Spleen (tissue), 11 donors: ENCODE data around the gene CACNA2D2. TPM values are rescaled to one million over a fixed set of nuclear protein-coding genes. Genes with fewer than 3 reads are reported as not detected.

Experiments used
- DNase-seq: peaks from one replicate; pipeline ENCODE4 v3.0.0-alpha.2; 2020
- H3K27ac ChIP-seq, 8 donors: fragments of 200-600 bp; sonication (generic) in 7 of 8; 1 replicate in 4 of 8; 2 replicates in 4 of 8; pipeline versions ENCODE4 v1.5.0 to v1.8.0; 2016 to 2021; ENCODE audit warnings: inconsistent platforms in 4 of 8, mild to moderate bottlenecking in 4 of 8, moderate library complexity in 1 of 8
- H3K27me3 ChIP-seq, 7 donors: fragments of 200-600 bp; sonication (generic) in 6 of 7; replicated peaks in 1 of 7; 1 replicate in 4 of 7; 2 replicates in 3 of 7; pipeline versions ENCODE4 v1.5.0 to v1.8.0; 2016 to 2021; ENCODE audit warnings: inconsistent platforms in 3 of 7, mild to moderate bottlenecking in 1 of 7
- H3K36me3 ChIP-seq, 6 donors: fragments of 200-600 bp; sonication (generic) in 5 of 6; 1 replicate in 4 of 6; 2 replicates in 2 of 6; pipeline versions ENCODE4 v1.5.0 to v1.8.0; 2016 to 2021; ENCODE audit warnings: inconsistent platforms in 2 of 6
- H3K4me1 ChIP-seq, 6 donors: fragments of 200-600 bp; sonication (generic) in 5 of 6; 1 replicate in 3 of 6; 2 replicates in 3 of 6; pipeline versions ENCODE4 v1.5.0 to v1.8.0; 2016 to 2021; ENCODE audit warnings: inconsistent platforms in 3 of 6
- H3K4me3 ChIP-seq, 8 donors: fragments of 200-600 bp; sonication (generic) in 7 of 8; 1 replicate in 4 of 8; 2 replicates in 4 of 8; pipeline versions ENCODE4 v1.5.0 to v1.8.0; 2016 to 2021; ENCODE audit warnings: inconsistent platforms in 4 of 8, mild to moderate bottlenecking in 4 of 8, moderate library complexity in 2 of 8
- H3K9me3 ChIP-seq, 8 donors: fragments of 200-600 bp; sonication (generic) in 7 of 8; 1 replicate in 4 of 8; 2 replicates in 4 of 8; pipeline versions ENCODE4 v1.5.0 to v1.8.0; 2016 to 2021; ENCODE audit warnings: inconsistent platforms in 4 of 8
- POLR2A ChIP-seq, 3 donors: fragments of 450-650 bp; IDR thresholded peaks; one replicate each; pipeline ENCODE4 v1.5.1; 2017; ENCODE audit warnings: antibody characterized with exemption in 3 of 3, mild to moderate bottlenecking in 1 of 3
- POLR2AphosphoS5 ChIP-seq, 3 donors: sonication (generic); formaldehyde crosslinking; IDR thresholded peaks; one replicate each; pipeline ENCODE4 v1.5.1; 2017; ENCODE audit warnings: antibody characterized with exemption in 3 of 3
- WGBS, 5 donors: extraction: QIAGEN DNeasy Blood & Tissue Kit in 3 of 5; methylation state at CpG; one replicate each; pipeline versions ENCODE4 v1.1.5 to v1.1.7; 2013 to 2018; 5-methylcytosine and 5-hydroxymethylcytosine counted together
- intact Hi-C: fragments of 100-400 bp; cut with DNase I; formaldehyde crosslinking; loops from one replicate; pipeline ENCODE4 v1.15.0; 2023; ENCODE audit warnings: low total_unique reads
- polyA plus RNA-seq, 3 donors: library from polyadenylated mRNA; stranded (reverse); fragments of 200-250 nt; gene quantifications; one replicate each; pipeline ENCODE4 v1.2.1, GENCODE V29; 2013
- total RNA-seq, 7 donors: library from RNA; depleted of rRNA in 3 of 7; stranded (reverse); fragments of >200 nt in 3 of 7; fragmentation: NEBNext Ultra II Directional in 4 of 7; extraction: Animal tissue kit (Norgen Biotek cat#: 25700) in 4 of 7; gene quantifications; one replicate each; pipeline versions ENCODE4 v1.1.0 to v1.2.1, GENCODE V29; 2016 to 2021
- TF ChIP-seq, protein P1 (sequence below), 11 experiments: fragments of 200-600 bp in 7 of 11; fragments of 450-650 bp in 4 of 11; sonication (generic) in 4 of 11; IDR thresholded peaks in 8 of 11; conservative IDR thresholded peaks in 3 of 11; 1 replicate in 7 of 11; 2 replicates in 4 of 11; pipeline versions ENCODE4 v1.4.0 to v1.8.0; 2016 to 2021; ENCODE audit warnings: antibody characterized with exemption in 11 of 11, inconsistent platforms in 4 of 11, mild to moderate bottlenecking in 1 of 11
- donor health status: healthy with polysubstance abuse.
- donor health status: DM: no; HTN: no; CAD: no; lungs with moderate emphysema.
- donor health status: DM: no; HTN: no; CAD: no.
- donor health status: Bipolar disorder and iron deficiency.
- donor health status: healthy.
- donor health status: DM: no; HTN: no; CAD: no.
- donor health status: DM: yes; HTN: yes; CAD: no.

The CACNA2D2 gene
- total and polyA plus RNA-seq, 10 donors: 0.24 to 3.2 (median 1.2) TPM

DNA sequence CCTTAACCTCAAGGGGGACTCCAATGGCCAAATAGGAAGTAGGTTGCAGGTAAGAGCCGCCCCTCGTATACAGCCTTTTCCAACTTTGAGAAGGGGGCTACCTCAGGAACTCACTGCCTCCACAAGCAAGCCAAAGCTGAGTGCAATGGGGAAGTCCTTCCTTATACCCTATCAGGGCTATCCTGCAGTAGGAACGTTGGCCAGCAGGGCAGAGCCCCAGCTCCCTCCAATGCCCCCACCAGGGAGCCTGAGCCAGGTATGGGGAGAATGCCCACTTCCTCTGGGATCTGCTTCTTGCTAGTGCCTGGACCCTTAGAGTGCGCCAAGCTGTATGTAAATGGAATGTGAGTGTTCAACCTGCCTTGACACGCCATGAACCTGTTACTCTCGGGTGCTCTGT, 16.3 kb downstream of the CACNA2D2 start:
- H3K27ac ChIP-seq: no peak overlapping the region
- no peaks in the 10 kb centered on the region for H3K27me3 ChIP-seq
- no peak for TF ChIP-seq POLR2A (IDR thresholded peaks at IDR 0.05)
- TF ChIP-seq, protein P1, sequence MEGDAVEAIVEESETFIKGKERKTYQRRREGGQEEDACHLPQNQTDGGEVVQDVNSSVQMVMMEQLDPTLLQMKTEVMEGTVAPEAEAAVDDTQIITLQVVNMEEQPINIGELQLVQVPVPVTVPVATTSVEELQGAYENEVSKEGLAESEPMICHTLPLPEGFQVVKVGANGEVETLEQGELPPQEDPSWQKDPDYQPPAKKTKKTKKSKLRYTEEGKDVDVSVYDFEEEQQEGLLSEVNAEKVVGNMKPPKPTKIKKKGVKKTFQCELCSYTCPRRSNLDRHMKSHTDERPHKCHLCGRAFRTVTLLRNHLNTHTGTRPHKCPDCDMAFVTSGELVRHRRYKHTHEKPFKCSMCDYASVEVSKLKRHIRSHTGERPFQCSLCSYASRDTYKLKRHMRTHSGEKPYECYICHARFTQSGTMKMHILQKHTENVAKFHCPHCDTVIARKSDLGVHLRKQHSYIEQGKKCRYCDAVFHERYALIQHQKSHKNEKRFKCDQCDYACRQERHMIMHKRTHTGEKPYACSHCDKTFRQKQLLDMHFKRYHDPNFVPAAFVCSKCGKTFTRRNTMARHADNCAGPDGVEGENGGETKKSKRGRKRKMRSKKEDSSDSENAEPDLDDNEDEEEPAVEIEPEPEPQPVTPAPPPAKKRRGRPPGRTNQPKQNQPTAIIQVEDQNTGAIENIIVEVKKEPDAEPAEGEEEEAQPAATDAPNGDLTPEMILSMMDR (IDR thresholded peaks at IDR 0.05 in 8 of 11, conservative IDR thresholded peaks at IDR 0.05 in 3 of 11): no peak
- TF ChIP-seq POLR2AphosphoS5 (IDR thresholded peaks at IDR 0.05): no peak
- no peak overlapping the region for H3K4me3 ChIP-seq
- H3K36me3 ChIP-seq: no peaks in the 10 kb centered on the region
- 57 to 89% (median 83%) methylated on average over 3 to 6 of the region's 6 CpGs for WGBS, 5 donors
- intact Hi-C loops: no loop called here
- no peak for DNase-seq
- no peaks in the 10 kb centered on the region for H3K4me1 ChIP-seq
- no peaks in the 10 kb centered on the region for H3K9me3 ChIP-seq

DNA sequence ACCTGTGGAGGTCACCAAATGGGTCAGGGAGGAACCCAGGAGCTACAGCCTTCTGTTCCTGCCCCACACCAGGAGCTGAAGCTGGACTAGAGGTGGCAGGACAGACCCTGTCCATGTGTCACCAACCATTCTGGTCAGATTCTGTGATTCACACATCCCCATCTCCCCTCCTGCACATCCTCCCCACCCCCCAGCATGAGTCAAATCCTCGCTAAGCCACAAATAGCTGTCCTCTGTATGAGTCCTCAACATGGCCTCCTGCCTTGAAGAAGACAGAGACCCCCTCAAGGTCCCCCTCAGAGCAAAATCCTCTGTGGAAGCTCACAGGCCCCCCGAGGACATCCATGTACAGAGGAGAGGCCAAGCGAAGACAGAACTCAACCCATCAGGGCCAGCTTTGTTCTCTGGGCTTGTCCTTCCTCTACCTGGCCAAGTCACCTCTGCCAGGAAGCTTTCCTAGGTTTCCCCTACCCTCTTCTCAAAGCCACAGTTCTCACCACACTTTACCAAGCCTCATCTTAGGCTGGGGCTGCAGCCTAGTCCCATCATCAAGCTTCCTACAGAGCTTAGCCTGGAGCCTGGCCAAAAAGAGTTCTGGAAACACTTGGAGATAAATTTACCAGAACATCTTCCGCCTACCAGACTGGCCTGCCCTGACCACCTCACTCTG, 17.1 kb downstream of the CACNA2D2 start:
- Histone ChIP-seq H3K27ac (no peak overlapping the region), H3K4me3 (no peak overlapping the region), H3K27me3 (no peaks in the 10 kb centered on the region), H3K9me3 (no peaks in the 10 kb centered on the region), H3K4me1 (peaks cover 0 to 4% (median under 1%) of the 10 kb centered on the region in 6 donors), H3K36me3 (no peaks in the 10 kb centered on the region)
- DNase-seq: no peak
- intact Hi-C loops: no loop called here
- TF ChIP-seq POLR2A (IDR thresholded peaks at IDR 0.05): no peak
- TF ChIP-seq, protein P1 (IDR thresholded peaks at IDR 0.05 in 8 of 11, conservative IDR thresholded peaks at IDR 0.05 in 3 of 11): no peak
- TF ChIP-seq POLR2AphosphoS5 (IDR thresholded peaks at IDR 0.05): no peak
- WGBS, 5 donors: 83 to 96% (median 90%) methylated on average over 4 of the region's 4 CpGs

DNA sequence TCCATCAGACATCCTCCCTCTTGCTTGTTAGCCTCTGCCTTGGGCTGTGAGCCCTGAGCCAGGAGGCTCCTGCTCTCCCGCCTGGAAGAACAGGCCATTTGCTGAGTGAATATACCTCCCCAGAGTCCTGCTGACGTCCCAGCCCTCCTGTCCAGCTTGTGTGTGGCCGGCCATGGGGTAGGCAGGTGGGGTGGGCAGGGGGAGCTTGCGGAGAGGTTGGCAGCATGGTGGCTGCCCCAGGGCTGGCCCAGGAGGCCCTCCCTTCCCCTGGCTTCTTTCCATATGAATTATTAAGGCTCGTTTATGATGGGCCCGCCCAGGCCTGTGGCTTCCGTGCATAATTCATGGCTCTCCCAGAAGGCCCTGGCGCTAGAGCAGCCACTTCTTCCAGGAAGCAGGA, 18.7 kb downstream of the CACNA2D2 start:
- Histone ChIP-seq H3K36me3 (no peaks in the 10 kb centered on the region), H3K27ac (no peak overlapping the region), H3K4me1 (peaks cover 0 to 9% (median 3%) of the 10 kb centered on the region in 6 donors), H3K4me3 (no peak overlapping the region), H3K9me3 (no peaks in the 10 kb centered on the region), H3K27me3 (no peaks in the 10 kb centered on the region)
- 70 to 82% (median 76%) methylated on average over 7 to 8 of the region's 8 CpGs for WGBS, 5 donors
- TF ChIP-seq, protein P1 (IDR thresholded peaks at IDR 0.05 in 8 of 11, conservative IDR thresholded peaks at IDR 0.05 in 3 of 11): no peak
- no peak for DNase-seq
- intact Hi-C loops: no loop called here

DNA sequence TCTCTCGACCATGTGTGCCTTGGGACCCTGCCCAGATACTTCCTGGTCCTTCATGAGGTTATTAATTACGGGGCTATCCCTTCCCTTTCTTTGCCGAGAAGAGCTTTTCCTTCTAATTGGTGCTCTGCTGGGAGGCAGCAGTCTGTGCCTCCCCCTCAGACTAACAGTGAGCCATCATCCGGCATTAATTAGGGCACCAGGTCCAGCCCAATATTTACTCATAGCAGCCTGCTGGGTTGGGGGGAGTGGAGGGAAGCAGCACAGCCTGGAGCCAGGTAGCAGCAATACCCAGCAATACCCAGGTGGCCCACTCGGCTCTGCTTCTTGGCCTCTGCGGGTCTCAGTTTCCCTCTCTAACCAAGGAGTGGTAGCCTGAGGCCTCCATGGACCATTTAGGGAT, 20.1 kb downstream of the CACNA2D2 start:
- TF ChIP-seq POLR2A (IDR thresholded peaks at IDR 0.05): no peak
- no peaks in the 10 kb centered on the region for H3K27me3 ChIP-seq
- no peaks in the 10 kb centered on the region for H3K36me3 ChIP-seq
- no peak overlapping the region for H3K4me3 ChIP-seq
- H3K9me3 ChIP-seq: no peaks in the 10 kb centered on the region
- WGBS, 5 donors: 71 to 83% (median 74%) methylated on average over 5 to 6 of the region's 6 CpGs
- intact Hi-C loops: no loop called here
- peaks cover 0 to 9% (median 3%) of the 10 kb centered on the region in 6 donors for H3K4me1 ChIP-seq
- DNase-seq: no peak
- H3K27ac ChIP-seq: no peak overlapping the region
